Neuronal stem cell (in vitro differentiated cells): ENCODE measurements around the gene RFLNA.
"Not testable (repeated sequence)": the region's sequence is repeated elsewhere in the genome, so short reads cannot be mapped to it uniquely, and the experiment has no call there.

Experiments
- DNase-seq: peaks from one replicate; pipeline ENCODE4 v3.0.0-alpha.2; 2013; ENCODE audit warnings: low spot score
- H2AFZ ChIP-seq: one replicate; pipeline ENCODE4 v1.6.1; 2013; ENCODE audit warnings: mild to moderate bottlenecking, low read length, inconsistent platforms
- H2AK5ac ChIP-seq: 2 replicates; pipeline ENCODE4 v1.6.1; 2013; ENCODE audit warnings: low read depth, mild to moderate bottlenecking, inconsistent platforms, low read length, moderate library complexity, mixed read lengths
- H2BK120ac ChIP-seq: 2 replicates; pipeline ENCODE4 v1.6.1; 2013; ENCODE audit warnings: low read depth, mild to moderate bottlenecking, inconsistent platforms, low read length, moderate library complexity, mixed read lengths
- H2BK12ac ChIP-seq: one replicate; pipeline ENCODE4 v1.6.1; 2013; ENCODE audit warnings: low read length, inconsistent platforms
- H2BK15ac ChIP-seq: 2 replicates; pipeline ENCODE4 v1.6.1; 2013; ENCODE audit warnings: mild to moderate bottlenecking, low read length, inconsistent platforms, mixed read lengths
- H2BK5ac ChIP-seq: one replicate; pipeline ENCODE4 v1.6.1; 2013; ENCODE audit warnings: inconsistent platforms, mild to moderate bottlenecking, low read length, moderate library complexity
- H3K14ac ChIP-seq: one replicate; pipeline ENCODE4 v1.6.1; 2013; ENCODE audit warnings: low read length, inconsistent platforms
- H3K18ac ChIP-seq: 2 replicates; pipeline ENCODE4 v1.6.1; 2013; ENCODE audit warnings: low read length, inconsistent platforms
- H3K23ac ChIP-seq: 2 replicates; pipeline ENCODE4 v1.6.1; 2013; ENCODE audit warnings: low read depth, mild to moderate bottlenecking, mixed read lengths, low read length, inconsistent platforms; ENCODE audit not compliant: poor library complexity
- H3K27ac ChIP-seq: replicated peaks from 3 replicates; pipeline ENCODE4 v1.5.1; 2013; ENCODE audit warnings: low read length, inconsistent platforms
- H3K27me3 ChIP-seq, 3 experiments: 2 replicates each; pipeline ENCODE4 v1.6.1; 2013; ENCODE audit warnings: low read length in 3 of 3, mild to moderate bottlenecking in 2 of 3, inconsistent platforms in 1 of 3, low read depth in 1 of 3, mixed read lengths in 1 of 3, moderate library complexity in 1 of 3; ENCODE audit not compliant: control insufficient read depth in 3 of 3, insufficient read depth in 3 of 3
- H3K36me3 ChIP-seq, 2 donors: replicated peaks in 1 of 2; 2 replicates each; pipeline ENCODE4 v1.6.1; 2013; ENCODE audit warnings: low read length in 2 of 2; ENCODE audit not compliant: control insufficient read depth in 2 of 2, insufficient read depth in 2 of 2
- H3K4ac ChIP-seq: 2 replicates; pipeline ENCODE4 v1.6.1; 2013; ENCODE audit warnings: inconsistent platforms, mild to moderate bottlenecking, low read length, moderate library complexity
- H3K4me1 ChIP-seq, 2 donors: 1 replicate in 1 of 2; 2 replicates in 1 of 2; pipeline ENCODE4 v1.6.1; 2013; ENCODE audit warnings: low read length in 2 of 2, low read depth in 1 of 2; ENCODE audit not compliant: control insufficient read depth in 2 of 2, insufficient read depth in 1 of 2
- H3K4me2 ChIP-seq: one replicate; pipeline ENCODE4 v1.6.1; 2013; ENCODE audit warnings: mild to moderate bottlenecking, low read length, inconsistent platforms; ENCODE audit not compliant: insufficient read depth, poor library complexity, severe bottlenecking
- H3K4me3 ChIP-seq, 2 donors: 2 replicates each; pipeline ENCODE4 v1.5.1; 2013; ENCODE audit warnings: low read length in 2 of 2, mild to moderate bottlenecking in 2 of 2, inconsistent platforms in 1 of 2, moderate library complexity in 1 of 2
- H3K79me1 ChIP-seq: one replicate; pipeline ENCODE4 v1.6.1; 2013; ENCODE audit warnings: low read depth, mild to moderate bottlenecking, inconsistent platforms, low read length, moderate library complexity
- H3K9ac ChIP-seq: one replicate; pipeline ENCODE4 v1.6.1; 2013; ENCODE audit warnings: mild to moderate bottlenecking, low read depth, low read length, inconsistent platforms; ENCODE audit not compliant: poor library complexity
- H3K9me3 ChIP-seq, 2 donors: replicated peaks in 1 of 2; 2 replicates each; pipeline versions ENCODE3 to v1.6.1; 2013; ENCODE audit warnings: low read length in 2 of 2, mild to moderate bottlenecking in 2 of 2, inconsistent platforms in 1 of 2, low read depth in 1 of 2, mixed read lengths in 1 of 2, moderate library complexity in 1 of 2; ENCODE audit not compliant: control insufficient read depth in 2 of 2, insufficient read depth in 1 of 2
- H4K8ac ChIP-seq: one replicate; pipeline ENCODE4 v1.6.1; 2013; ENCODE audit warnings: low read depth, mild to moderate bottlenecking, inconsistent platforms, low read length, moderate library complexity
- H4K91ac ChIP-seq: one replicate; pipeline ENCODE4 v1.6.1; 2013; ENCODE audit warnings: low read length, low read depth, mild to moderate bottlenecking, inconsistent platforms; ENCODE audit not compliant: poor library complexity
- WGBS, 2 donors: extraction: QIAGEN DNeasy Blood & Tissue Kit; methylation state at CpG; one replicate each; pipeline ENCODE4 v1.1.7; 2013; ENCODE audit warnings: missing lambda C conversion rate in 2 of 2, mixed read lengths in 1 of 2; ENCODE audit not compliant: insufficient read length in 2 of 2, insufficient replicate concordance in 1 of 2; ENCODE audit errors: extremely low coverage in 2 of 2; 5-methylcytosine and 5-hydroxymethylcytosine counted together

Gene RFLNA

DNA sequence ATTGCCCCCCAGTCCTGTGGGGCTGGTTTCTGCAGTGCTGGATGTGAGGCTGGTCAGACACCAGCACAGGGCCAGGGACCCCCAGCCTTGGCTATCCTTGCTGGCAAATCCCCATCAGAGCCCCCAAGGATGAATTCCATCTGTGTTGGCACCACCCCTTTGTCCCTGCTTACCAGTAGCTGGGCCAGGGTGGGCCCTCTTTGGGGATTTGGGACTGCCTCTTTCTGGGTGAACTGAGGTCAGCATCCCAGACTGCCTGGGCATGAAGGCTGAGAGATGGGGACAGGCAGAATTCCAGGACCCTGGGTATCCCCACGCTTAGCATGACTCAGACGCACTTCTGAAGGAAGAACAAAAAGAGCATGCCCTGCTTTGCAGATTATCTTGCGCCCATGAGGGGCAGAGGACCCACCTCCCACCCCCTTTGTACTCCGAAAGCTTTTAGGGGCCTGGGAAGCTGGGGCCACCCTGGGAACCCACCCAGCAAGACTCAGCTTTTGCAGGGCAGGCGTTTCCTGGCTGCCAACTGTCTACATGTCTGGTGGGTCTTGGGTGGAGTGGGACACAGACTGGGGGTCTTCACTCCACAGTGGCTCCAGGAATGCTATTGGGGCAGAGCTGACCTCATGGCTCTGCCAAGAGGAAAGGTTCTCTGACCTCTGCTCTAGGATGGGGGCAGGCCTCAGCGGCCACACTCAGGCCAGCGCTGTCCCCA, 26.8 kb downstream of the RFLNA start:
- no peak overlapping the region for H4K91ac ChIP-seq
- H3K27me3 ChIP-seq, result no peaks in the 10 kb centered on the region
- no peak overlapping the region for H3K14ac ChIP-seq
- no peak overlapping the region for H3K4me2 ChIP-seq
- no peak overlapping the region for H2AFZ ChIP-seq
- H3K9me3 ChIP-seq, result peaks cover 17 to 27% of the 10 kb centered on the region in 2 donors
- WGBS, 2 donors, result no CpG with 5 or more reads among the region's 7 CpGs
- no peak overlapping the region for H3K27ac ChIP-seq
- H3K4me3 ChIP-seq, result no peak overlapping the region
- no peak overlapping the region for H2BK120ac ChIP-seq
- no peak for DNase-seq
- H3K18ac ChIP-seq, result peak overlapping the region; percentile 65
- H3K36me3 ChIP-seq, result peaks cover 14 to 29% of the 10 kb centered on the region in 2 donors
- no peak overlapping the region for H3K9ac ChIP-seq
- H3K23ac ChIP-seq, result no peak overlapping the region
- H3K79me1 ChIP-seq, result peaks cover 1% of the 10 kb centered on the region
- H4K8ac ChIP-seq, result no peak overlapping the region
- peak overlapping the region; percentile 28 for H2BK15ac ChIP-seq
- H2BK12ac ChIP-seq, result no peak overlapping the region
- H3K4me1 ChIP-seq, result peaks cover 3 to 6% of the 10 kb centered on the region in 2 donors
- H3K4ac ChIP-seq, result no peak overlapping the region
- H2AK5ac ChIP-seq, result peak overlapping the region; percentile 12
- H2BK5ac ChIP-seq, result no peak overlapping the region

DNA sequence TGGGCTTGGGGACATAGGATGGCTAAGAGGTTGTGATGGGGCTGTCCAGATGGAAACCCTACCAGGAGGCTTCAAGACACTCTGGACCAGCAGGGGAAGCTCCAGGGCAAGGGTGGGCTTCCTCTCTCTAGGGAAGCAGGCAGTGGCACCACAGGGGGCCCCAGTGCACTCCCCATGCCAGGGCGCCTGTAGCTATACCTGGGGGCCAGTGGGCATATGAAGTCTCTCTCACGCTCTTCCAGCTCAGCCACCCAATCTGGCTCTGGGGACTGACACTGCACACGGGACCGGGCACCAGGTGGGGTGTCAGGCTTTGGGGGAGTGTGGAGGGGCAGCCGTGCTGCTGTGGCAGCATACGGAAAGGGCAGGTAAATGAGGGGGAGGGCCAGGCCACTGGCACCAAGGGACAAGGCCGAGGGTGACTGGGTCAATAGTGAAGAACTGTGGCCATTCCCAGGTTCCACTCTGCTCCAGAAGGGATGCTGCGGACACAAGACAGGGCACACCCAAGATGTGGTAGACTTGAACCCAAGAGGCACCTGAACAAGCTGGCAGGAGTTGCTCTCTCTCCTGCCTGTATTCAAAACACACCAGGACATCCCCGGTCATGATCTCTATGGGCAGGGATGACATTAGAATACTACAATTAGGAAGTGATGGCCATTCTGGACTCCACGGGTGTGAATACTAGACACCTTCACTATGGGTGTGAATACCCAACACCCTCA, 27.5 kb downstream of the RFLNA start:
- H3K4me1 ChIP-seq, result peaks cover 5 to 6% of the 10 kb centered on the region in 2 donors

DNA sequence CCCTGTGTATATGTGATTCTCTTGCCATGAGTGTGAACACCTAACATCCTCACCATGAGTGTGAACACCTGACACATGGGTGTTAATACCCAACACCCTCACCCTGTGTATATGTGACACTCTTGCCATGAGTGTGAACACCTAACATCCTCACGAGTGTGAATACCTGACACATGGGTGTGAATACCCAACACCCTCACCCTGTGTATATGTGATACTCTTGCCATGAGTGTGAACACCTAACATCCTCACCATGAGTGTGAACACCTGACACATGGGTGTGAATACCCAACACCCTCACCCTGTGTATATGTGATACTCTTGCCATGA, 28.1 kb downstream of the RFLNA start:
- H3K4me2 ChIP-seq, DNase-seq, H3K14ac ChIP-seq, H3K23ac ChIP-seq, H3K4ac ChIP-seq, H2BK120ac ChIP-seq, H3K4me1 ChIP-seq, H4K91ac ChIP-seq, H3K27me3 ChIP-seq, H3K18ac ChIP-seq, H3K27ac ChIP-seq, H2AFZ ChIP-seq, H2BK12ac ChIP-seq, H2AK5ac ChIP-seq, H3K79me1 ChIP-seq, H3K9ac ChIP-seq, H2BK5ac ChIP-seq, H3K4me3 ChIP-seq, H4K8ac ChIP-seq, H2BK15ac ChIP-seq: not testable (repeated sequence)
- peaks cover 17 to 27% of the 10 kb centered on the region in 2 donors for H3K9me3 ChIP-seq
- WGBS, 2 donors, result no CpG with 5 or more reads among the region's 1 CpG
- peaks cover 14 to 32% of the 10 kb centered on the region in 2 donors for H3K36me3 ChIP-seq

More for the DNA sequence above, 27.5 kb downstream of the RFLNA start:
- Histone ChIP-seq H2AK5ac (no peak overlapping the region), H3K4ac (no peak overlapping the region), H4K91ac (no peak overlapping the region), H3K79me1 (peaks cover 1% of the 10 kb centered on the region), H2BK120ac (no peak overlapping the region), H3K18ac (peak overlapping the region; percentile 59), H2BK5ac (no peak overlapping the region), H3K4me2 (no peak overlapping the region), H2AFZ (no peak overlapping the region), H3K9me3 (peaks cover 17 to 27% of the 10 kb centered on the region in 2 donors), H2BK15ac (no peak overlapping the region), H3K27me3 (no peaks in the 10 kb centered on the region), H3K9ac (no peak overlapping the region), H3K36me3 (peaks cover 14 to 32% of the 10 kb centered on the region in 2 donors), H4K8ac (no peak overlapping the region), H2BK12ac (no peak overlapping the region), H3K4me3 (no peak overlapping the region), H3K14ac (no peak overlapping the region), H3K23ac (no peak overlapping the region), H3K27ac (no peak overlapping the region)
- DNase-seq, result no peak
- no CpG with 5 or more reads among the region's 10 CpGs for WGBS, 2 donors

DNA sequence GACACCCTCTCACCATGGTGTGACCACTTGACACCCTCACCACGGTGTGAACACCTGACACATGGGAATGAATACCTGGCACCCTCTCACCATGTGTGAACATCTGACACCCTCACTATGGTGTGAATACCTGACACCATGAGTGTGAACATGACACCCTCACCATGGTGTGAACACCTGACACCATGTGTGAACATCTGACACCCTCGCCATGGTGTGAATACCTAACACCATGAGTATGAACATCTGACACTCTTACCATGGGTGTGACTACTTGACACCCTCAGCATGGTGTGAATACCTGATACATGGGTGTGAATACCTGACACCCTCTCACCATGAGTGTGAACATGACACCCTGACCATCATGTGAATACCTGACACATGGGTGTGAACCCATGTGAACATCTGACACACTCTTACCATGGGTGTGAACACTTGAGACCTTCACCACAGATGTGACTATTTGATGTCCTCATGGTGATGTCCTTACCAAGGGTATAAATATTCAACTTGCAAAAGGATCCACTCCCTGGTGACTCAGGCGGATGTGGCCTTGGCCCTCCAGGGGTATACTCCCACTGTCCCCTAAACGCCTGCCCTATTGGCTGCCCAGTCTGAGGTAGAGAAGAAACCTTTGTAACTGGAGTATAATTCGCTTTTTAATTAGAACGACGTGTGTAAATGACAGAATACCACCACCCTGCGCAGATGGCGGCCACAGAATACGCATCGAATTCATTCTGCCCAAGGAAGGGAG, 29.1 kb downstream of the RFLNA start:
- H3K27me3 ChIP-seq, result no peaks in the 10 kb centered on the region
- no peak overlapping the region for H3K27ac ChIP-seq
- peaks cover 1% of the 10 kb centered on the region for H3K79me1 ChIP-seq
- H3K18ac ChIP-seq, result no peak overlapping the region
- no peak overlapping the region for H3K14ac ChIP-seq
- no CpG with 5 or more reads among the region's 11 CpGs for WGBS, 2 donors
- no peak overlapping the region for H2BK5ac ChIP-seq
- peak overlapping the region in 1 of 2 donors; percentile 47 for H3K4me3 ChIP-seq
- H3K4me2 ChIP-seq, result no peak overlapping the region
- no peak overlapping the region for H3K4ac ChIP-seq
- no peak overlapping the region for H2AFZ ChIP-seq
- H2AK5ac ChIP-seq, result no peak overlapping the region
- peaks cover 14 to 32% of the 10 kb centered on the region in 2 donors for H3K36me3 ChIP-seq
- H4K91ac ChIP-seq, result no peak overlapping the region
- no peak overlapping the region for H2BK15ac ChIP-seq
- peaks cover 17 to 27% of the 10 kb centered on the region in 2 donors for H3K9me3 ChIP-seq
- H3K23ac ChIP-seq, result no peak overlapping the region
- H2BK12ac ChIP-seq, result no peak overlapping the region
- peaks cover 4 to 9% of the 10 kb centered on the region in 2 donors for H3K4me1 ChIP-seq
- H3K9ac ChIP-seq, result no peak overlapping the region
- no peak for DNase-seq
- no peak overlapping the region for H4K8ac ChIP-seq
- no peak overlapping the region for H2BK120ac ChIP-seq
